Stomach (tissue), 19 donors: ENCODE measurements around the gene DSG4. TPM values are rescaled to one million over a fixed set of nuclear protein-coding genes. Genes with fewer than 3 reads are reported as not detected.
"Not testable (repeated sequence)": the region's sequence is repeated elsewhere in the genome, so short reads cannot be mapped to it uniquely, and the experiment has no call there.

ENCODE experiments used
- DNase-seq, 2 donors: peaks; one replicate each; pipeline versions ENCODE4 v3.0.0 to v3.0.0-alpha.2; 2013 to 2019
- H3K27ac ChIP-seq, 5 donors: fragments of 200-600 bp in 4 of 5; sonication (generic) in 4 of 5; one replicate each; pipeline ENCODE4 v1.5.1; 2013 to 2019; ENCODE audit warnings: mild to moderate bottlenecking in 1 of 5, moderate library complexity in 1 of 5
- H3K27me3 ChIP-seq, 3 donors: fragments of 200-600 bp; sonication (generic); one replicate each; pipeline ENCODE4 v1.5.1; 2017 to 2019; ENCODE audit warnings: mixed run types in 1 of 3
- H3K36me3 ChIP-seq, 4 donors: fragments of 200-600 bp; sonication (generic); 1 replicate in 3 of 4; 2 replicates in 1 of 4; pipeline ENCODE4 v1.5.1; 2016 to 2019
- H3K4me1 ChIP-seq, 4 donors: fragments of 200-600 bp; sonication (generic); one replicate each; pipeline ENCODE4 v1.5.1; 2016 to 2019
- H3K4me3 ChIP-seq, 4 donors: fragments of 200-600 bp; sonication (generic) in 3 of 4; one replicate each; pipeline ENCODE4 v1.5.1; 2016 to 2019; ENCODE audit warnings: mild to moderate bottlenecking in 1 of 4
- H3K9me3 ChIP-seq, 4 donors: fragments of 200-600 bp; sonication (generic); one replicate each; pipeline ENCODE4 v1.5.1; 2016 to 2019
- CTCF ChIP-seq, 7 experiments: fragments of 450-650 bp in 4 of 7; fragments of 200-600 bp in 3 of 7; sonication (generic) in 3 of 7; IDR thresholded peaks; one replicate each; pipeline ENCODE4 v1.5.1; 2016 to 2019; ENCODE audit warnings: antibody characterized with exemption in 7 of 7, control low read depth in 2 of 7, mild to moderate bottlenecking in 1 of 7
- EP300 ChIP-seq: sonication (generic); formaldehyde crosslinking; IDR thresholded peaks from one replicate; pipeline ENCODE4 v1.6.1; 2017; ENCODE audit warnings: antibody characterized with exemption
- POLR2A ChIP-seq, 4 donors: fragments of 450-650 bp; IDR thresholded peaks; one replicate each; pipeline ENCODE4 v1.6.1; 2016; ENCODE audit warnings: antibody characterized with exemption in 4 of 4, control low read depth in 2 of 4, mild to moderate bottlenecking in 1 of 4, moderate library complexity in 1 of 4
- POLR2AphosphoS5 ChIP-seq, 3 donors: sonication (generic); formaldehyde crosslinking; IDR thresholded peaks; one replicate each; pipeline ENCODE4 v1.6.1; 2016; ENCODE audit warnings: antibody characterized with exemption in 3 of 3
- WGBS, 5 donors: extraction: QIAGEN DNeasy Blood & Tissue Kit in 3 of 5; methylation state at CpG; one replicate each; pipeline versions ENCODE4 v1.1.5 to v1.1.7; 2013 to 2018; 5-methylcytosine and 5-hydroxymethylcytosine counted together
- intact Hi-C: fragments of 100-400 bp; cut with DNase I; formaldehyde crosslinking; loops from one replicate; pipeline ENCODE4 v1.15.1; 2023; ENCODE audit warnings: low total_unique reads
- long read RNA-seq, 10 donors: transcript quantifications; one replicate each; lab custom pipeline, GENCODE V29; 2026
- polyA plus RNA-seq, 3 donors: library from polyadenylated mRNA; stranded (reverse); fragments of 200-250 nt; gene quantifications; one replicate each; pipeline ENCODE4 v1.2.3, GENCODE V29; 2013
- total RNA-seq, 5 donors: library from RNA; depleted of rRNA; stranded (reverse); fragments of >200 nt; gene quantifications; one replicate each; pipeline versions ENCODE4 v1.1.0 to v1.2.3, GENCODE V29; 2014 to 2016
- donor health status: healthy with polysubstance abuse.
- donor health status: Bipolar disorder and iron deficiency.
- donor health status: healthy.

DSG4 gene, protein sequence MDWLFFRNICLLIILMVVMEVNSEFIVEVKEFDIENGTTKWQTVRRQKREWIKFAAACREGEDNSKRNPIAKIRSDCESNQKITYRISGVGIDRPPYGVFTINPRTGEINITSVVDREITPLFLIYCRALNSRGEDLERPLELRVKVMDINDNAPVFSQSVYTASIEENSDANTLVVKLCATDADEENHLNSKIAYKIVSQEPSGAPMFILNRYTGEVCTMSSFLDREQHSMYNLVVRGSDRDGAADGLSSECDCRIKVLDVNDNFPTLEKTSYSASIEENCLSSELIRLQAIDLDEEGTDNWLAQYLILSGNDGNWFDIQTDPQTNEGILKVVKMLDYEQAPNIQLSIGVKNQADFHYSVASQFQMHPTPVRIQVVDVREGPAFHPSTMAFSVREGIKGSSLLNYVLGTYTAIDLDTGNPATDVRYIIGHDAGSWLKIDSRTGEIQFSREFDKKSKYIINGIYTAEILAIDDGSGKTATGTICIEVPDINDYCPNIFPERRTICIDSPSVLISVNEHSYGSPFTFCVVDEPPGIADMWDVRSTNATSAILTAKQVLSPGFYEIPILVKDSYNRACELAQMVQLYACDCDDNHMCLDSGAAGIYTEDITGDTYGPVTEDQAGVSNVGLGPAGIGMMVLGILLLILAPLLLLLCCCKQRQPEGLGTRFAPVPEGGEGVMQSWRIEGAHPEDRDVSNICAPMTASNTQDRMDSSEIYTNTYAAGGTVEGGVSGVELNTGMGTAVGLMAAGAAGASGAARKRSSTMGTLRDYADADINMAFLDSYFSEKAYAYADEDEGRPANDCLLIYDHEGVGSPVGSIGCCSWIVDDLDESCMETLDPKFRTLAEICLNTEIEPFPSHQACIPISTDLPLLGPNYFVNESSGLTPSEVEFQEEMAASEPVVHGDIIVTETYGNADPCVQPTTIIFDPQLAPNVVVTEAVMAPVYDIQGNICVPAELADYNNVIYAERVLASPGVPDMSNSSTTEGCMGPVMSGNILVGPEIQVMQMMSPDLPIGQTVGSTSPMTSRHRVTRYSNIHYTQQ
- total RNA-seq, result under 1 TPM in 1 of 5 donors, not detected in 4; 0.55 TPM
- polyA plus RNA-seq, result under 1 TPM in 1 of 3 donors, not detected in 2; 0.76 TPM
- long read RNA-seq, donor 1, result 0 reads
- long read RNA-seq, donor 2, result 0 reads
- long read RNA-seq, donor 3, result 0 reads
- long read RNA-seq, donor 4, result 0 reads
- long read RNA-seq, donor 5, result 0 reads
- long read RNA-seq, donor 6, result 0 reads
- long read RNA-seq, donor 7, result 0 reads
- long read RNA-seq, donor 8, result 0 reads
- long read RNA-seq, donor 9, result 0 reads
- long read RNA-seq, donor 10, result 0 reads

DNA sequence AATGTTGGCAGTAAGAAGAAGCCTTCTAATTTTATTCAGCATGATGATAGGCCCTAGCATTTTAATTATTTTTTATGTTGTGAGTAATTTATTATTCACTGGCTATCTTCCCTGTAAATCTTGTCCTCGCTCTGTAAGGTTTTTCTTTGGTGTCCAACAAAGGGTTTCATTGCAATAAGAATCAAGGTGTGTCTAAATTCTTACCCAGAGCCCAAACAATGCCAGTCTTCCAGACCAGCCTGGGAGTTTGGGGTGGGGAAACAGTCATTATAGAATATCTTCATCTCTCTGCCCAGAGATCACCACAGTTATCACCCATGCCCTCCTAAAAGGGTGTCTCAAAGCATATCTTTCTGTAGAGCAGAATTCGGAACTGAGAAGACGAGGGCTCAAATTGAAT lies at the start of gene DSG4:
TSS of gene DSG4 (plus strand) at position 301 of the 400 bp plus-strand sequence. CDS start 135 bp downstream, outside the sequence.
- 84 to 94% (median 90%) methylated on average over 3 of the region's 3 CpGs for WGBS, 5 donors
- intact Hi-C loops, result no loop called here

DNA sequence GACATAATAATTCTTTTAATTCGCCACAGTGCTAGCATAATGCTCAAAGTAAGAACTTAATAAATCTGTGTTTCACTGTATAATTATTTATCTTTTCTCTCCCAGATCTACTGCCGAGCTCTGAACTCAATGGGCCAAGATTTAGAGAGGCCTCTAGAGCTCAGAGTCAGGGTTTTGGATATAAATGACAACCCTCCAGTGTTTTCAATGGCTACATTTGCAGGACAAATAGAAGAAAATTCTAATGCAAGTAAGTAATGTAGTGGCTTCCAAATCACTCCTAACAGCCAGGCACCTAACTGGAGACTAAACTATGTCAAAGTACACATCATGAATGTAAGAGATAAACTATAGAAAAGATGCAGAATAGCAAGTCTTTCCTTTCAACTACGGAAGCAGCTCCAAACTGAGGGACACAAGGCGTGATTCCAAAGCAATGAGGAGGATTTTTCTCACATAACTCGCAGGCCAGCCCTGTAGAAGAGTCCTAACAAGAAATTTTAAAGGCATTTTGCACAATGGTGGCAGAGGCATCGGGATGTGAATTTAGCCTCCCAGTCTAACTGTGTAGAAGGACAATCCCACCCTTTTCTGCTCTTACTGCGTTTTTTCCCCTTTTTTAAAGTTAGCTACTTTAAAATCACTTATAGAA lies 46.7 kb upstream of the DSG4 start:
- Histone ChIP-seq H3K9me3 (no peaks in the 10 kb centered on the region), H3K27me3 (no peaks in the 10 kb centered on the region), H3K27ac (no peak overlapping the region), H3K4me1 (no peaks in the 10 kb centered on the region), H3K36me3 (no peaks in the 10 kb centered on the region), H3K4me3 (no peak overlapping the region)
- DNase-seq, result no peak
- WGBS, 5 donors, result 62 to 75% (median 73%) methylated on average over 7 of the region's 7 CpGs
- TF ChIP-seq POLR2A (IDR thresholded peaks at IDR 0.05), result no peak
- TF ChIP-seq POLR2AphosphoS5 (IDR thresholded peaks at IDR 0.05), result no peak
- no peak for TF ChIP-seq CTCF (IDR thresholded peaks at IDR 0.05)
- no peak for TF ChIP-seq EP300
- intact Hi-C loops, result no loop called here

More for the DNA sequence above, at the start of gene DSG4:
- Histone ChIP-seq H3K27ac (no peak within 1 kb of the TSS), H3K4me3 (no peak within 1 kb of the TSS), H3K9me3 (no peaks in the 10 kb centered on the region), H3K4me1 (no peaks in the 10 kb centered on the region), H3K36me3 (no peaks in the 10 kb centered on the region), H3K27me3 (no peaks in the 10 kb centered on the region)
- TF ChIP-seq CTCF (IDR thresholded peaks at IDR 0.05) (no peak), POLR2A (IDR thresholded peaks at IDR 0.05) (no peak), EP300 (no peak), POLR2AphosphoS5 (IDR thresholded peaks at IDR 0.05) (no peak)
- no peak for DNase-seq

DNA sequence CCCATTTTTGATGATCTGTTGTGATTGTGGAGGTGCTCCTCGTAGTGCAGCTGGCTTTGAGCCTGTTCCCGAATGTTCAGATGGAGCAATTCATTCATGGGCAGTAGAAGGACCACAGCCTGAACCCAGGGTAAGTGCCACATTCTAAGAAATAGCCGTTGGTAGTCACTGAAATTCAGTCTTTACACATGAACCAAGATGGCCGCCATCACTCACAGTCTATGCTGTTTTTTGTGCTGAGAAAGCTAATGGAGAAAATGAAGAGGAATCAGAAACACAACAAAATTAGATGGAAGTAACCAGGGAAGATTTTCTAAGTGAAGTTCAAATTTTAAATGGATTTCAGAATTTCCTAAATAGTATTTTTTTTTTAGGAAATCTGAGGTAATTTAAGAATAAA lies 33.1 kb upstream of the DSG4 start:
- Histone ChIP-seq H3K4me3 (no peak overlapping the region), H3K27me3 (no peaks in the 10 kb centered on the region), H3K36me3 (no peaks in the 10 kb centered on the region), H3K27ac (no peak overlapping the region), H3K9me3 (no peaks in the 10 kb centered on the region), H3K4me1 (no peaks in the 10 kb centered on the region)
- intact Hi-C loops, result loop anchor here (10.0 kb wide), 1 partner anchor 171 kb away; no protein-coding TSS in a partner anchor
- no peak for TF ChIP-seq EP300
- no peak for TF ChIP-seq CTCF (IDR thresholded peaks at IDR 0.05)
- no peak for TF ChIP-seq POLR2AphosphoS5 (IDR thresholded peaks at IDR 0.05)
- WGBS, 5 donors, result 81 to 92% (median 89%) methylated on average over 4 of the region's 4 CpGs
- no peak for DNase-seq

DNA sequence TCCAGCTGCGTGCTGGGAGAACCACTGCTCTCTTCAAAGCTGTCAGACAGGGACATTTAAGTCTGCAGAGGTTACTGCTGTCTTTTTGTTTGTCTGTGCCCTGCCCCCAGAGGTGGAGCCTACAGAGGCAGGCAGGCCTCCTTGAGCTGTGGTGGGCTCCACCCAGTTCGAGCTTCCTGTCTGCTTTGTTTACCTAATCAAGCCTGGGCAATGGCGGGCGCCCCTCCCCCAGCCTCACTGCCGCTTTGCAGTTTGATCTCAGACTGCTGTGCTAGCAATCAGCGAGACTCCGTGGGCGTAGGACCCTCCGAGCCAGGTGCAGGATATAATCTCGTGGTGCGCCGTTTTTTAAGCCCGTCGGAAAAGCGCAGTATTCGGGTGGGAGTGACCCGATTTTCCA lies 23.2 kb upstream of the DSG4 start:
- 29 to 75% (median 49%) methylated on average over 3 to 11 of the region's 17 CpGs; no CpG with 5 or more reads in 1 of the 5 donors for WGBS, 5 donors
- H3K4me1 ChIP-seq, intact Hi-C loops: not testable (repeated sequence)

More for the DNA sequence above, 23.2 kb upstream of the DSG4 start:
- H3K4me3 ChIP-seq, H3K9me3 ChIP-seq, H3K27ac ChIP-seq, H3K27me3 ChIP-seq, DNase-seq, H3K36me3 ChIP-seq: not testable (repeated sequence)
